ENCODE results near the gene DCUN1D4. TPM values are rescaled to one million over a fixed set of nuclear protein-coding genes. Genes with fewer than 3 reads are reported as not detected.
"Not testable (repeated sequence)": the region's sequence is repeated elsewhere in the genome, so short reads cannot be mapped to it uniquely, and the experiment has no call there.

DCUN1D4 gene
- total RNA-seq, 2 donors from 2014 or later: 46.9 to 48.7 TPM

- peaks cover 49 to 54% of the 10 kb centered on the region in 2 donors for H3K36me3 Mint-ChIP-seq
- H3K9me3 Mint-ChIP-seq: no peaks in the 10 kb centered on the region
- DNase-seq (ENCODE audit: low spot score in 2 of 2) (no peak), ATAC-seq (no peak)
- H3K27ac Mint-ChIP-seq: peak overlapping the region in 1 of 2 donors; percentile 3
Measured at GRCh38 chr4:51872283-51872997, 29.5 kb downstream of the DCUN1D4 start.

GRCh38 chr4:51874551-51874950 is 31.6 kb downstream of the DCUN1D4 start:
- DNase-seq (ENCODE audit: low spot score in 2 of 2) (no peak), ATAC-seq (no peak)
- no peaks in the 10 kb centered on the region for H3K9me3 Mint-ChIP-seq
- no peak overlapping the region for H3K27ac Mint-ChIP-seq
- peaks cover 59 to 61% of the 10 kb centered on the region in 2 donors for H3K36me3 Mint-ChIP-seq

- no peaks in the 10 kb centered on the region for H3K9me3 Mint-ChIP-seq
- peaks cover 30 to 48% of the 10 kb centered on the region in 2 donors for H3K36me3 Mint-ChIP-seq
- H3K27ac Mint-ChIP-seq: peak overlapping the region; percentile 33 to 68
- ATAC-seq: no peak
- no peak for DNase-seq (ENCODE audit: low spot score in 2 of 2)
Measured at GRCh38 chr4:51878431-51878830, 35.5 kb downstream of the DCUN1D4 start.

GRCh38 chr4:51880016-51880915 is 37.3 kb downstream of the DCUN1D4 start:
- ATAC-seq (no peak), DNase-seq (ENCODE audit: low spot score in 2 of 2) (no peak)
- Mint-ChIP-seq H3K9me3 (no peaks in the 10 kb centered on the region), H3K36me3 (peaks cover 23 to 36% of the 10 kb centered on the region in 2 donors), H3K27ac (no peak overlapping the region)

GRCh38 chr4:51884055-51884454 is 41.1 kb downstream of the DCUN1D4 start:
- H3K27ac Mint-ChIP-seq: no peak overlapping the region
- no peak for ATAC-seq
- no peaks in the 10 kb centered on the region for H3K9me3 Mint-ChIP-seq
- peaks cover 21 to 22% of the 10 kb centered on the region in 2 donors for H3K36me3 Mint-ChIP-seq
- DNase-seq (ENCODE audit: low spot score in 2 of 2): no peak

GRCh38 chr4:51884606-51885005 is 41.7 kb downstream of the DCUN1D4 start:
- DNase-seq (ENCODE audit: low spot score in 2 of 2) (no peak), ATAC-seq (no peak)
- H3K36me3 Mint-ChIP-seq: peaks cover 20 to 21% of the 10 kb centered on the region in 2 donors
- no peaks in the 10 kb centered on the region for H3K9me3 Mint-ChIP-seq
- H3K27ac Mint-ChIP-seq: no peak overlapping the region

GRCh38 chr4:51885363-51885762 is 42.4 kb downstream of the DCUN1D4 start:
- no peak overlapping the region for H3K27ac Mint-ChIP-seq
- no peaks in the 10 kb centered on the region for H3K9me3 Mint-ChIP-seq
- peaks cover 18 to 21% of the 10 kb centered on the region in 2 donors for H3K36me3 Mint-ChIP-seq
- ATAC-seq: no peak
- no peak for DNase-seq (ENCODE audit: low spot score in 2 of 2)

- Mint-ChIP-seq H3K27ac (no peak overlapping the region), H3K36me3 (peaks cover under 1 to 7% of the 10 kb centered on the region in 2 donors), H3K9me3 (no peaks in the 10 kb centered on the region)
- DNase-seq (ENCODE audit: low spot score in 2 of 2): no peak
- no peak for ATAC-seq
Measured at GRCh38 chr4:51890760-51891159, 47.8 kb downstream of the DCUN1D4 start.

GRCh38 chr4:51893402-51893801 is 50.4 kb downstream of the DCUN1D4 start:
- not testable (repeated sequence) for H3K36me3 Mint-ChIP-seq; H3K9me3 Mint-ChIP-seq; ATAC-seq; H3K27ac Mint-ChIP-seq; DNase-seq (ENCODE audit: low spot score in 2 of 2)

- Mint-ChIP-seq H3K9me3 (no peaks in the 10 kb centered on the region), H3K27ac (no peak overlapping the region), H3K36me3 (peaks cover 0 to 8% of the 10 kb centered on the region in 2 donors)
- ATAC-seq (no peak), DNase-seq (ENCODE audit: low spot score in 2 of 2) (no peak)
Measured at GRCh38 chr4:51894059-51894645, 51.2 kb downstream of the DCUN1D4 start.

GRCh38 chr4:51895158-51895557 is 52.2 kb downstream of the DCUN1D4 start:
- Mint-ChIP-seq H3K27ac (peak overlapping the region in 1 of 2 donors; percentile 46), H3K36me3 (peaks cover 0 to 8% of the 10 kb centered on the region in 2 donors), H3K9me3 (no peaks in the 10 kb centered on the region)
- DNase-seq (ENCODE audit: low spot score in 2 of 2): no peak
- ATAC-seq: peak in 1 of 2 donors; percentile 55

- DNase-seq (ENCODE audit: low spot score in 2 of 2) (peak in 1 of 2 donors; percentile 31), ATAC-seq (peak; percentile 97 to 99)
- peaks cover 2 to 10% of the 10 kb centered on the region in 2 donors for H3K36me3 Mint-ChIP-seq
- peak overlapping the region in 1 of 2 donors; percentile 77 for H3K27ac Mint-ChIP-seq
- H3K9me3 Mint-ChIP-seq: no peaks in the 10 kb centered on the region
Measured at GRCh38 chr4:51895816-51896408, 53.0 kb downstream of the DCUN1D4 start.

- ATAC-seq (no peak), DNase-seq (ENCODE audit: low spot score in 2 of 2) (no peak)
- H3K9me3 Mint-ChIP-seq: no peaks in the 10 kb centered on the region
- H3K27ac Mint-ChIP-seq: peak overlapping the region in 1 of 2 donors; percentile 69
- H3K36me3 Mint-ChIP-seq: peaks cover 13 to 36% of the 10 kb centered on the region in 2 donors
Measured at GRCh38 chr4:51901363-51901762, 58.4 kb downstream of the DCUN1D4 start.

- H3K36me3 Mint-ChIP-seq: peaks cover 15 to 45% of the 10 kb centered on the region in 2 donors
- ATAC-seq: peak; percentile 80 to 84
- DNase-seq (ENCODE audit: low spot score in 2 of 2): no peak
Measured at GRCh38 chr4:51906167-51906958, 63.4 kb downstream of the DCUN1D4 start.

GRCh38 chr4:51907006-51907669 is 64.2 kb downstream of the DCUN1D4 start:
- no peak for ATAC-seq
- DNase-seq (ENCODE audit: low spot score in 2 of 2): no peak
- peaks cover 12 to 47% of the 10 kb centered on the region in 2 donors for H3K36me3 Mint-ChIP-seq
- no peak overlapping the region for H3K27ac Mint-ChIP-seq
- H3K9me3 Mint-ChIP-seq: no peaks in the 10 kb centered on the region

More at GRCh38 chr4:51906167-51906958, 63.4 kb downstream of the DCUN1D4 start:
- Mint-ChIP-seq H3K9me3 (no peaks in the 10 kb centered on the region), H3K27ac (no peak overlapping the region)
